ENCODE data around the gene CAMKK2.

CAMKK2 gene

DNA sequence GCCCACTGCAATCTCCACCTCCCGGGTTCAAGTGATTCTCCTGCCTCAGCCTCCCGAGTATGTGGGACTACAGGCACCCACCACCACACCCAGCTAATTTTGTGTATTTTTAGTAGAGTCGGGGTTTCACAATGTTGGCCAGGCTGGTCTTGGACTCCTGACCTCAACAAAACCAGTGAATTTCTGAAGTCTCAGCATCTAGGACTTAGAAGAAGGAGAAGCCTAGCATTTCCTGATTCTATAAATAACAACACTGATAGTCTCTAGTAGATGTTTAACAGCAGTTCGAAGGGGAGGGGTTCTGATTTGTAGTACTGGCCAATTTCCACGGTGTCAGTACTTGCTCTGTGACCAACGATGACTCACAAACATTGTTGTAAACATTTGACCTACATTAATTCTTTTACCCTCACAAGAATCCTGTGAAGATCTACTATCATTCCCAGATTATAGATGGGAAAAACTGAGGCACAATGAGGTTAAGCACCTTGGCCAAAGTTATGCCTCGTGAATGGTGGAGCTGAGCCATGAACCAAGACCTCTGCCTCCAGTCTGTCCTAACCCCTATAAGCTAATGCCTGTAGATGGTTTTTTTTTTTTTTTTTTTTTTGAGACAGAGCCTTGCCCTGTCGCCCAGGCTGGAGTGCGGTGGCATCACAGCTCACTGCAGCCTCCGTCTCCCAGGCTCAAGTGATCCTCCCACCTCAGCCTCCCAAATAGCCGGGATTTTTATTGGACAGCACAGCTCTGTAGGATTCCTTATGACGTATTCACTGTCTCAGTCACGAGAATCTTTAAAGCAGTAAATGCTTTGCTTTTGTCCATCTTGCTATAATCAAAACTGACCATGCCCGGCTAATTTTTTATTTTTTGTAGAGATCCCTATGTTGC, 81.4 kb downstream of the CAMKK2 start:
- Histone ChIP-seq H3K4me1 (ENCODE audit: control insufficient read depth, insufficient read depth, low read depth, low read length) (peaks cover 16% of the 10 kb centered on the region), H3K4me3 (ENCODE audit: insufficient read depth in 1 of 2, low read depth in 1 of 2, low read length in 2 of 2) (peak overlapping the region in 1 of 2 experiments; percentile 5), H3K4ac (ENCODE audit: low read depth in 1 of 2, low read length in 2 of 2) (no peak overlapping the region), H3K23ac (ENCODE audit: low read length in 2 of 2) (no peak overlapping the region), H3K14ac (ENCODE audit: low read length in 2 of 2) (no peak overlapping the region), H3K36me3 (ENCODE audit: control insufficient read depth in 1 of 2, insufficient read depth in 2 of 2, low read depth in 1 of 2, low read length in 2 of 2) (peaks cover 0 to 9% of the 10 kb centered on the region in 2 experiments), H4K91ac (ENCODE audit: low read length) (no peak overlapping the region), H3K27ac (ENCODE audit: low read length, poor library complexity, severe bottlenecking) (no peak overlapping the region), H2AFZ (ENCODE audit: low read depth, low read length) (no peak overlapping the region), H3K4me2 (ENCODE audit: low read length, poor library complexity, severe bottlenecking) (no peak overlapping the region), H3K9ac (ENCODE audit: low read length) (peak overlapping the region; percentile 66), H2BK120ac (ENCODE audit: low read depth, low read length) (no peak overlapping the region), H2AK5ac (ENCODE audit: low read length, severe bottlenecking) (no peak overlapping the region), H3K27me3 (ENCODE audit: control insufficient read depth in 1 of 2, insufficient read depth in 1 of 2, low read length in 2 of 2) (no peaks in the 10 kb centered on the region), H2BK5ac (ENCODE audit: low read depth, low read length, poor library complexity, severe bottlenecking) (no peak overlapping the region), H3K18ac (ENCODE audit: low read depth in 1 of 2, low read length in 2 of 2) (peak overlapping the region in 1 of 2 experiments; percentile 49), H3K79me1 (replicated peaks; ENCODE audit: low read length, poor library complexity, severe bottlenecking) (peaks cover 8% of the 10 kb centered on the region), H2BK12ac (ENCODE audit: low read length in 2 of 2) (no peak overlapping the region), H3K9me3 (ENCODE audit: control insufficient read depth, low read length) (no peaks in the 10 kb centered on the region), H4K8ac (ENCODE audit: low read length) (no peak overlapping the region), H2BK15ac (ENCODE audit: low read depth, poor library complexity, severe bottlenecking) (no peak overlapping the region)
- 59% methylated on average over 10 of the region's 14 CpGs for WGBS
- peak; percentile 99 for DNase-seq

- H3K4me1 ChIP-seq (ENCODE audit: control insufficient read depth, insufficient read depth, low read depth, low read length) = peaks cover 20% of the 10 kb centered on the region
- 79% methylated on average over 11 of the region's 11 CpGs for WGBS
- H3K23ac ChIP-seq (ENCODE audit: low read length in 2 of 2) = no peak overlapping the region
- no peaks in the 10 kb centered on the region for H3K9me3 ChIP-seq (ENCODE audit: control insufficient read depth, low read length)
- no peak overlapping the region for H3K27ac ChIP-seq (ENCODE audit: low read length, poor library complexity, severe bottlenecking)
- peak overlapping the region in 1 of 2 experiments; percentile 5 for H3K4me3 ChIP-seq (ENCODE audit: insufficient read depth in 1 of 2, low read depth in 1 of 2, low read length in 2 of 2)
- H4K8ac ChIP-seq (ENCODE audit: low read length) = no peak overlapping the region
- H2BK15ac ChIP-seq (ENCODE audit: low read depth, poor library complexity, severe bottlenecking) = no peak overlapping the region
- H2BK12ac ChIP-seq (ENCODE audit: low read length in 2 of 2) = peak overlapping the region in 1 of 2 experiments; percentile 21
- peak; percentile 95 for DNase-seq
- H3K36me3 ChIP-seq (ENCODE audit: control insufficient read depth in 1 of 2, insufficient read depth in 2 of 2, low read depth in 1 of 2, low read length in 2 of 2) = peaks cover 0 to 9% of the 10 kb centered on the region in 2 experiments
- H2BK5ac ChIP-seq (ENCODE audit: low read depth, low read length, poor library complexity, severe bottlenecking) = no peak overlapping the region
- H3K79me1 ChIP-seq (replicated peaks; ENCODE audit: low read length, poor library complexity, severe bottlenecking) = peaks cover 8% of the 10 kb centered on the region
- H3K14ac ChIP-seq (ENCODE audit: low read length in 2 of 2) = no peak overlapping the region
- H3K4ac ChIP-seq (ENCODE audit: low read depth in 1 of 2, low read length in 2 of 2) = no peak overlapping the region
- peak overlapping the region in 1 of 2 experiments; percentile 69 for H3K18ac ChIP-seq (ENCODE audit: low read depth in 1 of 2, low read length in 2 of 2)
- H2BK120ac ChIP-seq (ENCODE audit: low read depth, low read length) = no peak overlapping the region
- H4K91ac ChIP-seq (ENCODE audit: low read length) = no peak overlapping the region
- H3K27me3 ChIP-seq (ENCODE audit: control insufficient read depth in 1 of 2, insufficient read depth in 1 of 2, low read length in 2 of 2) = no peaks in the 10 kb centered on the region
- no peak overlapping the region for H2AFZ ChIP-seq (ENCODE audit: low read depth, low read length)
- peak overlapping the region; percentile 66 for H3K9ac ChIP-seq (ENCODE audit: low read length)
- peak overlapping the region; percentile 83 for H2AK5ac ChIP-seq (ENCODE audit: low read length, severe bottlenecking)
- no peak overlapping the region for H3K4me2 ChIP-seq (ENCODE audit: low read length, poor library complexity, severe bottlenecking)
Observed at GRCh38 chr12:121214166-121214777, 82.2 kb downstream of the CAMKK2 start.

GRCh38 chr12:121212875-121213274, 83.6 kb downstream of the CAMKK2 start:
- H3K36me3 ChIP-seq (ENCODE audit: control insufficient read depth in 1 of 2, insufficient read depth in 2 of 2, low read depth in 1 of 2, low read length in 2 of 2) = peaks cover 0 to 9% of the 10 kb centered on the region in 2 experiments
- no peak overlapping the region for H3K9ac ChIP-seq (ENCODE audit: low read length)
- 94% methylated on average over 4 of the region's 5 CpGs for WGBS
- H4K8ac ChIP-seq (ENCODE audit: low read length) = no peak overlapping the region
- peaks cover 18% of the 10 kb centered on the region for H3K4me1 ChIP-seq (ENCODE audit: control insufficient read depth, insufficient read depth, low read depth, low read length)
- H2BK12ac ChIP-seq (ENCODE audit: low read length in 2 of 2) = no peak overlapping the region
- no peak overlapping the region for H2BK120ac ChIP-seq (ENCODE audit: low read depth, low read length)
- no peak overlapping the region for H4K91ac ChIP-seq (ENCODE audit: low read length)
- no peak overlapping the region for H2AK5ac ChIP-seq (ENCODE audit: low read length, severe bottlenecking)
- no peak overlapping the region for H3K4me2 ChIP-seq (ENCODE audit: low read length, poor library complexity, severe bottlenecking)
- H3K79me1 ChIP-seq (replicated peaks; ENCODE audit: low read length, poor library complexity, severe bottlenecking) = peaks cover 8% of the 10 kb centered on the region
- no peaks in the 10 kb centered on the region for H3K9me3 ChIP-seq (ENCODE audit: control insufficient read depth, low read length)
- H3K27ac ChIP-seq (ENCODE audit: low read length, poor library complexity, severe bottlenecking) = no peak overlapping the region
- no peak overlapping the region for H3K4ac ChIP-seq (ENCODE audit: low read depth in 1 of 2, low read length in 2 of 2)
- no peaks in the 10 kb centered on the region for H3K27me3 ChIP-seq (ENCODE audit: control insufficient read depth in 1 of 2, insufficient read depth in 1 of 2, low read length in 2 of 2)
- no peak overlapping the region for H2BK15ac ChIP-seq (ENCODE audit: low read depth, poor library complexity, severe bottlenecking)
- no peak overlapping the region for H3K23ac ChIP-seq (ENCODE audit: low read length in 2 of 2)
- H2BK5ac ChIP-seq (ENCODE audit: low read depth, low read length, poor library complexity, severe bottlenecking) = no peak overlapping the region
- H3K4me3 ChIP-seq (ENCODE audit: insufficient read depth in 1 of 2, low read depth in 1 of 2, low read length in 2 of 2) = no peak overlapping the region
- H3K18ac ChIP-seq (ENCODE audit: low read depth in 1 of 2, low read length in 2 of 2) = no peak overlapping the region
- H3K14ac ChIP-seq (ENCODE audit: low read length in 2 of 2) = no peak overlapping the region
- DNase-seq = no peak
- no peak overlapping the region for H2AFZ ChIP-seq (ENCODE audit: low read depth, low read length)

Measured in mesenchymal stem cell (in vitro differentiated cells and primary cell).